Loucy (cell line): ENCODE measurements around the gene ZNF860.

Experiments used
- H2AFZ ChIP-seq: fragments of 200-600 bp; sonication (generic); 2 replicates; pipeline ENCODE4 v1.6.0; 2016; ENCODE audit warnings: antibody characterized with exemption, mild to moderate bottlenecking, low read length, moderate library complexity
- H3F3A ChIP-seq: fragments of 200-600 bp; 2 replicates; pipeline ENCODE4 v1.6.0; 2016; ENCODE audit warnings: antibody characterized with exemption, low read depth, mild to moderate bottlenecking
- H3K27me3 ChIP-seq: fragments of 200-600 bp; sonication (generic); 2 replicates; pipeline ENCODE4 v1.6.1; 2014; ENCODE audit warnings: low read length, mild to moderate bottlenecking; ENCODE audit not compliant: insufficient read depth, poor library complexity, severe bottlenecking
- H3K36me3 ChIP-seq: fragments of 200-600 bp; sonication (generic); 2 replicates; pipeline ENCODE4 v1.6.1; 2016; ENCODE audit warnings: low read length; ENCODE audit not compliant: insufficient read depth
- H3K4me1 ChIP-seq: fragments of 200-600 bp; sonication (generic); 2 replicates; pipeline ENCODE4 v1.5.1; 2014; ENCODE audit warnings: low read length, mild to moderate bottlenecking; ENCODE audit not compliant: insufficient read depth, poor library complexity, severe bottlenecking
- H3K4me2 ChIP-seq: fragments of 200-600 bp; sonication (generic); 2 replicates; pipeline ENCODE4 v1.6.0; 2014; ENCODE audit warnings: antibody characterized with exemption, low read length, low read depth, mild to moderate bottlenecking; ENCODE audit not compliant: poor library complexity, severe bottlenecking
- H3K4me3 ChIP-seq: fragments of 200-600 bp; sonication (generic); 2 replicates; pipeline ENCODE4 v1.5.1; 2014; ENCODE audit warnings: low read length, mild to moderate bottlenecking, mixed read lengths; ENCODE audit not compliant: poor library complexity, severe bottlenecking
- H3K79me2 ChIP-seq: fragments of 200-600 bp; sonication (generic); 2 replicates; pipeline ENCODE4 v1.6.1; 2014; ENCODE audit warnings: low read length; ENCODE audit not compliant: insufficient read depth
- H3K9ac ChIP-seq: fragments of 200-600 bp; sonication (generic); 2 replicates; pipeline ENCODE4 v1.6.0; 2014; ENCODE audit warnings: mild to moderate bottlenecking, low read depth, low read length, moderate library complexity; ENCODE audit not compliant: poor library complexity, severe bottlenecking
- H3K9me2 ChIP-seq: fragments of 200-600 bp; sonication (generic); replicated peaks from 2 replicates; pipeline ENCODE4 v1.6.1; 2016; ENCODE audit warnings: low read depth, low read length, mixed read lengths
- H3K9me3 ChIP-seq: fragments of 200-600 bp; sonication (generic); 2 replicates; pipeline ENCODE4 v1.6.1; 2014; ENCODE audit warnings: mild to moderate bottlenecking, antibody characterized with exemption, low read length, low read depth; ENCODE audit not compliant: insufficient read depth
- H4K20me1 ChIP-seq: fragments of 200-600 bp; sonication (generic); 2 replicates; pipeline ENCODE4 v1.6.0; 2014; ENCODE audit warnings: antibody characterized with exemption, low read length, mild to moderate bottlenecking; ENCODE audit not compliant: insufficient read depth, poor library complexity, severe bottlenecking
- CTCF ChIP-seq: fragments of 200-600 bp; sonication (generic); conservative IDR thresholded peaks from 2 replicates; pipeline ENCODE4 v1.5.1; 2014; ENCODE audit warnings: mild to moderate bottlenecking, antibody characterized with exemption, low read length
- EZH2phosphoT487 ChIP-seq: fragments of 200-600 bp; IDR thresholded peaks from 2 replicates; pipeline ENCODE4 v1.6.1; 2018; ENCODE audit warnings: antibody characterized with exemption, mild to moderate bottlenecking, moderate library complexity, borderline replicate concordance

ZNF860 gene

DNA sequence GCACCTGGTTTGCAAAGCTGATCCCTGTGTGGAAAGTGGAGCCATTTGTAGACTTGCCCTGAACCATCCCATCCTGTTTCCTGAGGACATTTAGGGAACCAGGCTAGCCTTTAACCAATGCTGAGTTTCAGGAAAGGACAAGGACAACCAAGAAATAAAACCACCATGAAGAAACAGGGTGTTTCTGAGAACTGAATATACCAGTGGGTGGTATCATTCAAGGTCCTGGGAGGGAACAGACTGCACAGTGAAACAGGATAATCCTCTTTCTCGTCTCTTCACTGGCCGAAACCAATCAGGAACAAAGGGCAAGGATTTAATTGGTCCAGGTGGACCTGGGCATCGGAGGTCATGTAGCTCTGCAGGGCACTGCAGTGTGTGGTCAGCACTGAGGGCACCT lies 21.8 kb downstream of the ZNF860 start:
- Histone ChIP-seq H3K9me3 (no peaks in the 10 kb centered on the region), H3K4me2 (no peak overlapping the region), H4K20me1 (no peaks in the 10 kb centered on the region), H3F3A (no peaks in the 10 kb centered on the region), H2AFZ (no peak overlapping the region), H3K9me2 (no peaks in the 10 kb centered on the region), H3K4me1 (no peaks in the 10 kb centered on the region), H3K9ac (no peak overlapping the region), H3K4me3 (no peak overlapping the region), H3K27me3 (no peaks in the 10 kb centered on the region), H3K79me2 (no peaks in the 10 kb centered on the region), H3K36me3 (no peaks in the 10 kb centered on the region)
- TF ChIP-seq EZH2phosphoT487 = no peak
- TF ChIP-seq CTCF = no peak

- no peak overlapping the region for H2AFZ ChIP-seq
- TF ChIP-seq EZH2phosphoT487 (no peak), CTCF (no peak)
- H3K9ac ChIP-seq = no peak overlapping the region
- no peaks in the 10 kb centered on the region for H3K9me3 ChIP-seq
- H3K4me2 ChIP-seq = no peak overlapping the region
- H3K36me3 ChIP-seq = no peaks in the 10 kb centered on the region
- no peaks in the 10 kb centered on the region for H3K27me3 ChIP-seq
- no peaks in the 10 kb centered on the region for H3K9me2 ChIP-seq
- no peaks in the 10 kb centered on the region for H3K4me1 ChIP-seq
- no peaks in the 10 kb centered on the region for H3K79me2 ChIP-seq
- no peak overlapping the region for H3K4me3 ChIP-seq
- no peaks in the 10 kb centered on the region for H4K20me1 ChIP-seq
- no peaks in the 10 kb centered on the region for H3F3A ChIP-seq
Measured at GRCh38 chr3:32004113-32004765, 22.7 kb downstream of the ZNF860 start.

DNA sequence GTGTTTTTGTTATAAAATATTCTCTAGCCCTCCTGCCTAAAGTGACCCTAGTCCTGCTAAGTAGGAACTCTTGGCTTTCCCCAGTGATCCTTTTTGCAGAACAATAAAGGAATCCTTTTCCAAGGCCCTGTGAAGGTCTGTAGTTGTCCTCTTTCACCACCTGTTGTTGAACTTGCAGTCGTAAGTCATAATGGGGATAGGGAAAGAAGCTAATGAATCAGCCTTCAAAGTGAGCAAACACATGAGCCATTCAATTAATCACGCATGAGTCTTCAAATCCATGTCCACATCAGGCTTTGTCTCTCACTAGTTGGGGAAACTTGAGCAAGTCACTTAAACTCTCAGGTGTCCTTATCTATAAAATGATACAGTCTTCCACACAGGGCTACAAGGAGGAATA lies 27.6 kb downstream of the ZNF860 start:
- no peaks in the 10 kb centered on the region for H3K4me1 ChIP-seq
- no peaks in the 10 kb centered on the region for H3F3A ChIP-seq
- H3K36me3 ChIP-seq = no peaks in the 10 kb centered on the region
- no peaks in the 10 kb centered on the region for H4K20me1 ChIP-seq
- no peaks in the 10 kb centered on the region for H3K27me3 ChIP-seq
- no peak overlapping the region for H2AFZ ChIP-seq
- no peaks in the 10 kb centered on the region for H3K9me3 ChIP-seq
- H3K9ac ChIP-seq = no peak overlapping the region
- H3K4me2 ChIP-seq = no peak overlapping the region
- TF ChIP-seq CTCF = no peak
- TF ChIP-seq EZH2phosphoT487 = no peak
- H3K4me3 ChIP-seq = no peak overlapping the region
- H3K9me2 ChIP-seq = no peaks in the 10 kb centered on the region
- no peaks in the 10 kb centered on the region for H3K79me2 ChIP-seq
